ENCODE results near the gene EPM2AIP1. TPM values are rescaled to one million over a fixed set of nuclear protein-coding genes. Genes with fewer than 3 reads are reported as not detected.
"Not testable (repeated sequence)": the region's sequence is repeated elsewhere in the genome, so short reads cannot be mapped to it uniquely, and the experiment has no call there.

EPM2AIP1 gene
- total and polyA plus RNA-seq, 5 donors from 2014 or later = 3.5 to 34.0 (median 7.9) TPM

DNA sequence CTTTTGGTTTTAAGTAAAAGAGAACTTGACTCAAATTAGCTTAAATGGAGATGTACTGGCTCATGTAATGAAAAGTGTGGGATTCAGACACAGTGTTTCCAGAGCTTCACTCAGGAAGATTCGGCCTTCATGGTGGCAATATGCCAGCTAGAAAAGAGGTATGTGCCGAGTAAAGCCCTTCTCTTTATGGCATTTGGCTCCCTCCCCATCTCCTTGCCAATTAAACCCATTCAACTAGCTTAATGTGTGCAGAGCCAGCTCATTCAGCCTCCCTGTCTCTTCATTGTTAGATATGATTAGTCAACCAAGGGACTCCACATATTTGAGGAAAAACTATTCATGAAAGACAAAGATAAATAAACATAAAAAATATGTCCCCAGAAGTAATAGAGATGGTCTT, 33.1 kb downstream of the EPM2AIP1 start:
- Histone ChIP-seq H3K4me1 (ENCODE audit: control insufficient read depth, insufficient read depth, low read length, poor library complexity, severe bottlenecking) (peaks cover 3% of the 10 kb centered on the region), H3K27ac (ENCODE audit: insufficient read depth, low read length, poor library complexity, severe bottlenecking) (no peak overlapping the region), H3K4me3 (ENCODE audit: low read depth, low read length) (no peak overlapping the region), H3K9me3 (ENCODE audit: control insufficient read depth in 2 of 2, low read length in 2 of 2) (no peaks in the 10 kb centered on the region), H3K36me3 (ENCODE audit: control insufficient read depth, insufficient read depth, low read length) (no peaks in the 10 kb centered on the region), H3K27me3 (ENCODE audit: control insufficient read depth, insufficient read depth, low read length) (no peaks in the 10 kb centered on the region)
- DNase-seq (no peak), ATAC-seq (ENCODE audit: low read depth in 2 of 2) (no peak)
- Mint-ChIP-seq H3K36me3 (no peaks in the 10 kb centered on the region), H3K27ac (no peak overlapping the region), H3K4me3 (no peak overlapping the region), H3K27me3 (no peaks in the 10 kb centered on the region), H3K4me1 (peaks cover 0 to 6% (median 3%) of the 10 kb centered on the region in 4 donors), H3K9me3 (no peaks in the 10 kb centered on the region)

DNA sequence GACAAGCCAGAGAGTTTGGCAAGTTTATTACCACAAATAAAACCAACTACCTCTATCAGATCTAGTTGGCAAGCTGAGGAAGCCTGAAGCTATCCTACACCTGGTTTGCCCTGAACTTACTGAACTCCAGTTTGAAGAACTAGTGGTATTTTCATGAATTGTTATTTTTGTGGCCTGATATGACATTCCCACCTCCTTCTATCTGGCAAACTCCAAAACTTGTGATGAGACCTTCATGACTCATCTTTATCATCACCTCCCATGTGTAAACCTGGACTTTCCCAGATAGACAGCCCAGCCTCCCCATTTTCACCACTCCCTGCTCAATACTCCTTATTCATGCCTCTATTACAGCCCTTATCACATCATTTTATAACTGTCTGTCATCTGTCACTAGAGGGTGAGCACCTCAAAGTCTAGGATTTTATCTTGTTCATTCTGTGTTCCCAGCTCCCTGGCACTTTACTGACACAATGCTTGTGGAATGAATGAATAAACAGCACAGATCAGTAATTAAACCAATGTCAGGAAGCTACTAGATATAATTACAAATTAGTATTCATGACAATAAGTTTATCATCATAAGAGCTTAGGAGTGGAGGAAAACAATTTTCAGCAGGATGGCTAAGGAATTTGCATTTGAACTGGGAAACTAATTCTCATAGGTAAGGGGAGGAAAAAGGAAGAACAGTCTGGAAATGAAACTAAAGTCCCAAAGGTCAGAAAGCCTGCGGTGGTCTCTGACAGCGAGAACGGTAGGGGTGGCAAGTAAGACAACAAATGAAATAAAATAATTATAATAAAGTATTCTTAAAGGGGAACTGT, 34.9 kb downstream of the EPM2AIP1 start:
- peak overlapping the region in 2 of 3 donors; percentile 52 to 68 for H3K27ac Mint-ChIP-seq
- H3K36me3 Mint-ChIP-seq = no peaks in the 10 kb centered on the region
- Histone ChIP-seq H3K4me3 (ENCODE audit: low read depth, low read length) (no peak overlapping the region), H3K4me1 (ENCODE audit: control insufficient read depth, insufficient read depth, low read length, poor library complexity, severe bottlenecking) (peaks cover 3% of the 10 kb centered on the region), H3K9me3 (ENCODE audit: control insufficient read depth in 2 of 2, low read length in 2 of 2) (no peaks in the 10 kb centered on the region), H3K27ac (ENCODE audit: insufficient read depth, low read length, poor library complexity, severe bottlenecking) (no peak overlapping the region), H3K36me3 (ENCODE audit: control insufficient read depth, insufficient read depth, low read length) (no peaks in the 10 kb centered on the region), H3K27me3 (ENCODE audit: control insufficient read depth, insufficient read depth, low read length) (no peaks in the 10 kb centered on the region)
- no peaks in the 10 kb centered on the region for H3K27me3 Mint-ChIP-seq
- ATAC-seq (ENCODE audit: low read depth in 2 of 2) (no peak), DNase-seq (no peak)
- peaks cover 0 to 6% (median 3%) of the 10 kb centered on the region in 4 donors for H3K4me1 Mint-ChIP-seq
- H3K4me3 Mint-ChIP-seq = peak overlapping the region in 1 of 4 donors; percentile 32
- no peaks in the 10 kb centered on the region for H3K9me3 Mint-ChIP-seq

DNA sequence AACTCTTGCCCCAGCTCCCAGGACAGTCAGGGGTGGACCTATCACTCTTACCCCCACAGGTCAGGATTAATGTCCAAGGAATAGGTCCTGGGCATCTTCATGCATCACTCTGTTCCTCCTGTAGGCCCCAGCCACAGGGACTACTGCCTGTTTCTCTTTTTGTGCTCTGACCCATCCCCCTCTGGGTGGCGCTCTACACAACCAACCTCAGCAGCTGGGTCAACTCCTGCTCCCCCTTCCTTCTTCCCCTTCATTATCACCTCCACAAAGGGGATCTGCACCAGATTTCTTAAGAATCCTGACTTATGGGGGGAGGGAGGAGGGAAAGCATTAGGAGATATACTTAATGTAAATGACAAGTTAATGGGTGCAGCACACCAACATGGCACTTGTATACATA, 35.9 kb downstream of the EPM2AIP1 start:
- peaks cover 3% of the 10 kb centered on the region for H3K4me1 ChIP-seq (ENCODE audit: control insufficient read depth, insufficient read depth, low read length, poor library complexity, severe bottlenecking)
- Mint-ChIP-seq H3K9me3 (no peaks in the 10 kb centered on the region), H3K27me3 (peaks cover 4% of the 10 kb centered on the region), H3K27ac (no peak overlapping the region), H3K36me3 (no peaks in the 10 kb centered on the region), H3K4me1 (peaks cover 0 to 6% (median 3%) of the 10 kb centered on the region in 4 donors), H3K4me3 (no peak overlapping the region)
- H3K4me3 ChIP-seq (ENCODE audit: low read depth, low read length) = no peak overlapping the region
- H3K9me3 ChIP-seq (ENCODE audit: control insufficient read depth in 2 of 2, low read length in 2 of 2) = no peaks in the 10 kb centered on the region
- H3K27ac ChIP-seq (ENCODE audit: insufficient read depth, low read length, poor library complexity, severe bottlenecking) = no peak overlapping the region
- DNase-seq = no peak
- H3K36me3 ChIP-seq (ENCODE audit: control insufficient read depth, insufficient read depth, low read length) = no peaks in the 10 kb centered on the region
- ATAC-seq (ENCODE audit: low read depth in 2 of 2) = no peak
- no peaks in the 10 kb centered on the region for H3K27me3 ChIP-seq (ENCODE audit: control insufficient read depth, insufficient read depth, low read length)

DNA sequence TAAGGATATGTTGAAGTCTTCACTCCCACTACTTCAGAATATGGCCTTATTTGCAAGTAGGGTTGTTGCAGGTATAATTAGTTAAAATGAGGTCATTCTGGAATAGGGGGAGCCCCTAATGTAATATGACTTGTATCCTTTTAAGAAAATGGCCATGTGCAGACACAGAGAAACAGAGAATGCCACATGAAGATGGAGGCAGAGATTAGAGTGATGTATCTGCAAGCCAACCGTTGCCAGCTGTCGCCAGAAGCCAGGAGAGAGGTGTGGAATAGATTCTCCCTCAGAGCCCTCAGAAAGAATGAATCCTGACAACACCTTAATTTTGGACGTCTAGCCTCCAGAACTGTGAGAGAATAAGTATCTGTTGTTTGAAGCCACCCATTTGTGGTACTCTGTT, 36.8 kb downstream of the EPM2AIP1 start:
- no peaks in the 10 kb centered on the region for H3K27me3 ChIP-seq (ENCODE audit: control insufficient read depth, insufficient read depth, low read length)
- no peaks in the 10 kb centered on the region for H3K36me3 ChIP-seq (ENCODE audit: control insufficient read depth, insufficient read depth, low read length)
- ATAC-seq (ENCODE audit: low read depth in 2 of 2) (no peak), DNase-seq (no peak)
- Mint-ChIP-seq H3K36me3 (no peaks in the 10 kb centered on the region), H3K4me1 (peaks cover 0 to 6% (median 3%) of the 10 kb centered on the region in 4 donors), H3K27me3 (peaks cover 4% of the 10 kb centered on the region), H3K4me3 (no peak overlapping the region), H3K9me3 (no peaks in the 10 kb centered on the region), H3K27ac (peak overlapping the region in 1 of 3 donors; percentile 17)
- H3K9me3 ChIP-seq (ENCODE audit: control insufficient read depth in 2 of 2, low read length in 2 of 2) = no peaks in the 10 kb centered on the region
- H3K27ac ChIP-seq (ENCODE audit: insufficient read depth, low read length, poor library complexity, severe bottlenecking) = no peak overlapping the region
- H3K4me3 ChIP-seq (ENCODE audit: low read depth, low read length) = no peak overlapping the region
- H3K4me1 ChIP-seq (ENCODE audit: control insufficient read depth, insufficient read depth, low read length, poor library complexity, severe bottlenecking) = peaks cover 3% of the 10 kb centered on the region

DNA sequence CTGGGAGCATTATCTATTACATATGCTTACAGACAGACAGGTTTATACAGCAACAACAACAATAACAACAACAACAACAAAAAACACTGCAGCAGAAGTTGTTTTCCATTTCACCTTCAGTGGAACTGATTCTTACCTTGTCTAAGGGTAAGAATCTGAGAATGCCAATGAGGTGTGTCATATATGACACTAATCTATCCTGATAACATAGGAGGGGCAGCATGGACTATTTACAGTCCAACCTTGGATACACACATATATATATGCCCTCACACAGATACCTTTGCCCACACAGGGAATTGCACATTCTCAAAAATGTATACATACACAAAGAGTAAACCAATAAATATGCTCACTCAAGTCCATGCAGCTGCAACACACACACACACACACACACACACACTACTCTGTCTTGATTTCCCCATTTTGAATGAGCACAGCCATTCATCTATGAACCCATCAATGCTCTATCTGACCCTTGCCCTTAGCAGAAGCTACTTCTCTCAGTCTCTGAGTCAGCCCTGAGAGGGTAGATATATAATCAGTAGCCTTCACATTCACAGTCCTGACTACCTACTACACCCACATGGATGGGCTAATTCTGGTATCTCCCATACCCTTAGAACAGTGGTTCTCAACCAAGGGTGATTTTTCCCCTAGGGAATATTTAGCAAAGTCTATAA, 38.3 kb downstream of the EPM2AIP1 start:
- Mint-ChIP-seq H3K4me3 (no peak overlapping the region), H3K27me3 (peaks cover 9% of the 10 kb centered on the region), H3K36me3 (no peaks in the 10 kb centered on the region), H3K27ac (peak overlapping the region in 1 of 3 donors; percentile 21), H3K9me3 (no peaks in the 10 kb centered on the region), H3K4me1 (peaks cover 0 to 6% (median 3%) of the 10 kb centered on the region in 4 donors)
- ATAC-seq (ENCODE audit: low read depth in 2 of 2) = no peak
- H3K4me3 ChIP-seq (ENCODE audit: low read depth, low read length) = no peak overlapping the region
- no peaks in the 10 kb centered on the region for H3K36me3 ChIP-seq (ENCODE audit: control insufficient read depth, insufficient read depth, low read length)
- H3K4me1 ChIP-seq (ENCODE audit: control insufficient read depth, insufficient read depth, low read length, poor library complexity, severe bottlenecking) = peaks cover 3% of the 10 kb centered on the region
- no peak overlapping the region for H3K27ac ChIP-seq (ENCODE audit: insufficient read depth, low read length, poor library complexity, severe bottlenecking)
- H3K9me3 ChIP-seq (ENCODE audit: control insufficient read depth in 2 of 2, low read length in 2 of 2) = no peaks in the 10 kb centered on the region
- H3K27me3 ChIP-seq (ENCODE audit: control insufficient read depth, insufficient read depth, low read length) = no peaks in the 10 kb centered on the region
- DNase-seq = no peak

DNA sequence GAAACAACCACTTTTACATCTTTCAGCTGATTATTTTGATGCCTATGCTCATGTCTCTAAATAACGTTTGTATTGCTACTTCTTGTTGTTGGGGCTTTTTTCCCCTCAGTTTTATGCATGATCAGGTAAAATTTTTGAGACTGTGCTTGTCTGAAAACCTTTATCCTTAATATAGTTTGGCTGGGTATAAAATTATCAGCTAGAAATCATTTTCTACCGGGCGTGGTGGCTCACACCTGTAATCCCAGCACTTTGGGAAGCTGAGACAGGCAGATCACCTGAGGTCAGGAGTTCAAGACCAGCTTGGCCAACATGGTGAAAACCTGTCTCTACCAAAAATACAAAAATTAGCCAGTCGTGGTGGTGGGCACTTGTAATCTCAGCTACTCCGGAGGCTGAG, 45.1 kb downstream of the EPM2AIP1 start:
- H3K4me1 Mint-ChIP-seq = peaks cover 2 to 14% (median 12%) of the 10 kb centered on the region in 4 donors
- H3K4me3 Mint-ChIP-seq = peak overlapping the region in 1 of 4 donors; percentile 17
- not testable (repeated sequence) for H3K36me3 ChIP-seq (ENCODE audit: control insufficient read depth, insufficient read depth, low read length); H3K27ac ChIP-seq (ENCODE audit: insufficient read depth, low read length, poor library complexity, severe bottlenecking); H3K4me3 ChIP-seq (ENCODE audit: low read depth, low read length); ATAC-seq (ENCODE audit: low read depth in 2 of 2); H3K27ac Mint-ChIP-seq; H3K27me3 ChIP-seq (ENCODE audit: control insufficient read depth, insufficient read depth, low read length); DNase-seq; H3K36me3 Mint-ChIP-seq; H3K27me3 Mint-ChIP-seq; H3K9me3 ChIP-seq (ENCODE audit: control insufficient read depth in 2 of 2, low read length in 2 of 2)
- H3K9me3 Mint-ChIP-seq = peaks cover 0 to 14% (median 9%) of the 10 kb centered on the region in 7 donors
- peaks cover 15% of the 10 kb centered on the region for H3K4me1 ChIP-seq (ENCODE audit: control insufficient read depth, insufficient read depth, low read length, poor library complexity, severe bottlenecking)

DNA sequence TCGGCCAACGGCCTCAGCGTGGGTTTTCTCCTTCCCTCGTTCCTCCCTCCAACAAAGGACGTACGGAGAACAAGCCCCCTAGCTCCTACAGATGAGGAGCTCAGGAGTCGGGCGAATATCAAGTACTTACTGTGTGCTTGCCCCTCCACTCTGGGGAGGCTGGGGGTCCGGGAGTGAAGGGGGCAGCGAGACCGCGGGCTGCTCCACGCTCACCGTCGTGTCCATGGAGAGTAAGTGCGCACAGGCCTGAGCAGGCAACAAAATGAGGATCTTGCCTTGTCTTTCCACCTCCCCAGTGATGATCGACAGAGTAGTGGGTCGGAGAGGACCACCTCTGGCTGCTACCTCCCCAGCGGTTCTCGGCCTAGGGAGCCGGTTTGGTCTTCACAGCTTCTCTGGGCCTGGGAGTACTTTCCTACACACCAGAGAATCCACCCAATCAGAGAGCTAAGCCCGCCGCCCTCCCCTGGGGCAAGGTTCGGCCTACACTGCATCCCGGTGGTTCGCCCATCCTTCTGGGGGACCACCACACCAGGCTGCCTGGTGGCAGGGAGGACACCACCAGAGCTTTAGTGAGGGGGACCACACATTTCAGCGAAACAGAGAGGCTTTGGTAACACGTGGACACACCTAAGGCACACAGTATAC, 47.5 kb downstream of the EPM2AIP1 start:
- H3K27me3 ChIP-seq (ENCODE audit: control insufficient read depth, insufficient read depth, low read length) = no peaks in the 10 kb centered on the region
- Mint-ChIP-seq H3K36me3 (peaks cover 4% of the 10 kb centered on the region), H3K27me3 (peaks cover 2% of the 10 kb centered on the region), H3K9me3 (peaks cover 0 to 14% (median 9%) of the 10 kb centered on the region in 7 donors), H3K27ac (peak overlapping the region; percentile 26 to 87 (median 79)), H3K4me1 (peaks cover 9 to 32% (median 21%) of the 10 kb centered on the region in 4 donors), H3K4me3 (peak overlapping the region; percentile 88 to 95 (median 90))
- peaks cover 15% of the 10 kb centered on the region for H3K4me1 ChIP-seq (ENCODE audit: control insufficient read depth, insufficient read depth, low read length, poor library complexity, severe bottlenecking)
- H3K36me3 ChIP-seq (ENCODE audit: control insufficient read depth, insufficient read depth, low read length) = no peaks in the 10 kb centered on the region
- peak overlapping the region; percentile 41 for H3K27ac ChIP-seq (ENCODE audit: insufficient read depth, low read length, poor library complexity, severe bottlenecking)
- DNase-seq = no peak
- no peak for ATAC-seq (ENCODE audit: low read depth in 2 of 2)
- H3K4me3 ChIP-seq (ENCODE audit: low read depth, low read length) = peak overlapping the region; percentile 72
- no peaks in the 10 kb centered on the region for H3K9me3 ChIP-seq (ENCODE audit: control insufficient read depth in 2 of 2, low read length in 2 of 2)
